Erythroblast (primary cell): ENCODE data around the gene ZCCHC9.
"Not testable (repeated sequence)": the region's sequence is repeated elsewhere in the genome, so short reads cannot be mapped to it uniquely, and the experiment has no call there.

Experiments used
- DNase-seq, 2 experiments: peaks; one replicate each; lab custom pipeline; 2025; lab: John Stamatoyannopoulos, UW
- GATA1 ChIP-seq: IDR thresholded peaks from 2 replicates; pipeline ENCODE4 v1.6.1; 2011; ENCODE audit warnings: low read depth, mild to moderate bottlenecking, control low read depth, low read length, moderate library complexity
- POLR2A ChIP-seq: IDR thresholded peaks from 2 replicates; pipeline ENCODE4 v1.6.1; 2011; ENCODE audit warnings: mild to moderate bottlenecking, low read length

The ZCCHC9 gene

DNA sequence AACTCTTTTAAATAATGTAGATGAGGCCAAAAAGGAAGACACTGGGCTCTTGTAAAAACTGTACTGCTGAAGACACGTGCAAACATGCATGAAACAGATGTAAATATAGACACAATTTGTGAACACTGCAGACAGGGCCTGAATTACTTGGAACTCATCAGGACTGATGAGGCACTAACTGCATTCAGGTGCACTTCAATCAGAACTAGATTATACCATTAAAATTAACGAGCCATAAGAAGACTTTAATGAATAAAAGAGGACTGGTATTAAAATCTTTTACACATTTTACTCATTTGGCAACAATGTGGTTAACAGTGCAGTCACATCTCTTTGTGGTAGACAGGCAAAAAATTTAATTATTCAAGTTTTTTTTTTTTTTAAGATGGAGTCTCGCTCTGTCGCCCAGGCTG, 13.4 kb upstream of the ZCCHC9 start:
- no peak for DNase-seq
- TF ChIP-seq POLR2A: no peak
- TF ChIP-seq GATA1: no peak

DNA sequence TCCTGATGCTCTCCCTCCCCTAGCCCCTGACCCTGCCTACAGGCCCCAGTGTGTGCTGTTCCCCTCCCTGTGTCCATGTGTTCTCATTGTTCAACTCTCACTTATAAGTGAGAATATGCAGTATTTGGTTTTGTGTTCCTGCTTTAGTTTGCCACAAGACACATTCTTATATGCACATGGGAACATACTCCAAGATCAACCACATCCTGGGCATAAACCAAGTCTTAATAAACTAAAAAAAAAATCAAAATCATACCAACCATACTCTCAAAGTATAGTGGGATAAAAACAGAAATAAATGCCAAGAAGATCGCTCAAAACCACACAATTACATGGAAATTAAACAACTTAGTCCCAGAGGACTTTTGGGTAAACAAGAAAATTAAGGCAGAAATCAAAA, 11.2 kb upstream of the ZCCHC9 start:
- TF ChIP-seq GATA1 (no peak), POLR2A (no peak)
- DNase-seq: no peak

DNA sequence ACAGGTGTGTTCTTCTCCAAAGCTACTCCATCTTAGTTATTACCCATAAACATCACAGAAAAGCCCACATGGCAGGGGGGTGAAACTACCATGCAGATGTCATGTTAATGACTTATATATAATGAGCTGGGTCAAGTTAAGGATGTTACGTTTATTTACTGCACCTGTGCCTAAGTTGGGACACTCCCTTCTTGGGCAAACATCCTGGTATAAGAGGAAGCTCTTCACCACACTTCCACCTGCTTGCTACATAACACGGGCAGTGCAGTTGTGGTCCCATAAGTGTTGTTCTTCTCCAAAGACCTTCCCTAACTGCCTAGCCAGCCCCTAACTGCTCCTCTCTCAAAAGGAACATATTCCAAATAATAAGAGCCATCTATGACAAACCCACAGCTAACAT, 9.3 kb upstream of the ZCCHC9 start:
- DNase-seq: no peak
- no peak for TF ChIP-seq GATA1
- no peak for TF ChIP-seq POLR2A

DNA sequence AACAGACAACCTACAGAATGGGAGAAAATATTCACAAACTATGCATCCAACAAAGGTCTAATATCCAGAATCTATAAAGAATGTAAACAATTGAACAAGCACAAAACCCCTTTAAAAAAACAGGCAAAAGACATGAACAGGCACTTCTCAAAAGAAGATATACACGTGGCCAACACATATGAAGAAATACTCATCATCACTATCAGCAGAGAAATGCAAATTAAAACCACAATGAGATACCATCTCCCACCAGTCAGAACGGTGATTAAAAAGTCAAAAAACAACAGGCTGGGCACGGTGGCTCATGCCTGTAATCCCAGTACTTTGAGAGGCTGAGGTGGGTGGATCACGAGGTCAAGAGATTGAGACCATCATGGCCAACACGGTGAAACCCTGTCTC, 7.4 kb upstream of the ZCCHC9 start:
- not testable (repeated sequence) for DNase-seq

DNA sequence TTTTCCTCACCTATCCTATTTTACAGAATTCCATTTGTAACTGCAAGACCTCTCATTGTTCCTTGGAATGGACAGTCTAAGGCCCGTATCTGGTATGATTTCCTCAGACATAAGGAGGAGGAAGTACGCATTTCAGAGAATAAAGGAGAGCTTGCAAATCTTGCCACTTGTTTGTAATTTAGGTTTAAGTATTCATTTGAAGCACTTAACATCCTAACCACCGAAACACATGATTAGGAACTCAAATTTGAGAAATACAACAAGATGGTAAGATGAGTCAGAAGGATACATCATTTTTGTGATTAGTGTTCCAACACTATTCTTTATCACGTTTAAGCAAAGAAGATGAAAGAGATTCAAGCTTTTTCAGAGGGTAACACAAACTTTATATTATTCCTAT, 3.9 kb upstream of the ZCCHC9 start:
- no peak for TF ChIP-seq POLR2A

DNA sequence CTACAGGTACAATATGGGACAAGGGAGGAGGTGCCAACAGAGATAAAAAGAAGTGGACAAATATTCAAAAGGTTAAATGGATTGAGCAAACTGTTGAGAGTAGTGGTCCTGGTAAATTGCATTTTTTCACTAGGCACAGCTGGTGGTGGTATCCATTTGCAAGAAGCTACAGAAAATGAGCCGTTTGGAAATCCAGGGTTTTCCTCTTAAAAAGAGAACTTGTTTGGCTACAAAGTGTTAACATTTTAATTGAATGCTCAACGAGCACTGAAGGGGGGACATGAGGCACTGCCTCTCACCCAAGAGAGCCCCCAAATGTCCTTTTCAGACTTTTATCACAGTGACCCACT, 491 bp upstream of the ZCCHC9 start:
- TF ChIP-seq POLR2A: no peak
- DNase-seq: peak in 1 of 2 experiments; percentile 51

More for the DNA sequence above, 3.9 kb upstream of the ZCCHC9 start:
- DNase-seq: no peak

DNA sequence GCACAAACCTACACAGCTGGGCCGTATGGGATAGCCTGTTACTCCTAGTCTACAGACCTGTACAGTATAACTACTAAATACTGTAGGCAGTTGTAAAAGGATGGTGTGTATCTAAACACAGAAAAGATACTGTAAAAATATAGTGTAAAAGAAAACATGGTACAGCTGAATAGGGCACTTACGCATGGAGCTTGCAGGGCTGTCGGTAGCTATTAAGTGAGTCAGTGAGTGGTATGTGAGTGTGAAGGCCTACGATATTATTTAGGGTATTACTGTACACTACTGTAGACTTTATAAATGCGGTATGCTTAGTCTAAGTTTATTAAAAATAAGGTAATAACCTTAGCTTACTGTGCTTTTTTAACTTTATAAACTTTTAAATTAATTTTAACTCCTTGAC, 1.2 kb downstream of the ZCCHC9 start:
- TF ChIP-seq POLR2A: no peak
- TF ChIP-seq GATA1: no peak
- DNase-seq: no peak

DNA sequence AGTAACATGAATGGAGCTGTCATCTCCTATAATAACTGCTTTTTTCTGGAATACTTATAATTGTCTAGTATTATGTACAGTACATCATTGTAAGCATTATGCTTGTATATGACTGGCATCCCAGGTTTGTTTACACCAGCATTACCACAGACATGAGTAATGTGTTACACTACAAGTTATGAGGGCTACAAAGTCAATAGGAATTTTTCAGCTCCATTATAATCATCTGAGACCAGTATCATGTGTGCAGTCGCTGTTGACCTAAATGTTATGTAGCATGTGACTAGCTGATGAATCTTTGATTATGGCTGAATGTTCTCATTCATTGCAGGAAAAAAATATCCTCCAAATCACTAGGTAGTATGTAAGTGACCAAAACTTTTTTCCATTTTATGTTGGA, 2.2 kb downstream of the ZCCHC9 start:
- DNase-seq: no peak
- no peak for TF ChIP-seq GATA1

DNA sequence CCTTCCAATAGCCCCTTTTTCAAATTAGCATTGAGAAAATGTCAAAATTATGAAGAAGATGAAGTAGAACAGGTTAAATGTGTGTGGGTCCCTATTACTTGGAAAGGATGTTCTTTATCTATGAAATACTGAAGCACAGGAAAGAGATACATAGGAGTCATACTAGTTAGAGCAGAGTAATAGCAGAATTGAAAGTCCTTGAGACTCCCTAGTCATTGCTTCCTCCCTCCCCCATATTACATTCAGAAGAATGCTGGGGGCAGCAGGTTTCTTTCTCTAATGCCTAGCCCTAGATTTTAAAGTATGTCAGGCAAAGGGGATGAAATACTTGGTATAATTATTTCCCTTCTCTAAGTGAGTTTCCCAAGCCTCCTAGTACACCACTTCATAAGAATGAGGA, 4.4 kb downstream of the ZCCHC9 start:
- no peak for TF ChIP-seq GATA1
- TF ChIP-seq POLR2A: no peak
- no peak for DNase-seq

DNA sequence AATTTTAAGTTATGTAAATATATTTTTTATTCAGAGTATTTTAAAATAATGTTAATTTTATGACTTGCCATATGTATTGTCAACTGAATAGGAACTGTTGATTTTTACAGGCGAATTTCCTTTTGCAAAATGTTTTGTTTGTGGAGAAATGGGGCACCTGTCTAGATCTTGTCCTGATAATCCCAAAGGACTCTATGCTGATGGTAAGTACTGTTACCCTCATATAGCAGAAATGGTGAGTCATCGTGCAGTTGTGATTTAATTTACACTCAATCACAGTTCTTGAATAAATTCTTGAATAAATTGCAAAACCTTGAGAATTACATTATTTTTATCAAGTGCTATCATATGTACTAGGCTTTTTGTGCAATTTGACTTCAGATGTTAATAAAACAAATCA, 7.4 kb downstream of the ZCCHC9 start:
- DNase-seq: no peak
- TF ChIP-seq GATA1 (no peak), POLR2A (no peak)

DNA sequence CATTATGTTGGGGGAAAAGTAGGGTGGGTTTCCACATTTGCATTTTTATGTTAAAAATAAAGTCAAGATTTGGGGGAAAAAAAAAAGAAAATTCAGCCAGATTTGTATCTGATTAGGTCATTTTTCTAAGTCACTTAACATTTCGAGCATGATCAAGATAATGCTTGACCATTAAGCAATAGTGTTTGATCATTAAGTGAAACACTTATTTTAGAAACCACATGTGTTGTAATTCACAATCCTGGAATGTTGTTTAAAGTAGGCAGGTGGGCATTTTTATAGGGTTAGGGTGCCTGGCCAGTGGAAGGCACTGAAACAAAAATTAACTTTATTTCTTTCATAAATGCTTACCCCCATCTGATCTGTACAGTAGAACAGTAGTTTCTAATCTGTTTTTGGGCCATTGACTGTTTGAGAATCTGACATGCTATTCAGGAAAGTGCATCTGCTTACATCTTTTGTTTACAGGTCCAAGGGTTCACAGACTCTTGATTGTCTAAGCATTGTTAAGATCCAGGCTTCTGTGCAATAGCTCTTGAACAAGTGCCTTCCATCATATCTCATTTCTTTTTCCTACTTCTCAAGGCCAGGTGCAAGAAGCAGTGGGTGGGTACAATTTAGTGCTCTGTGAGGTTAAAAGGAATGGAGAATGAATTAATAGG, 9.1 kb downstream of the ZCCHC9 start:
- TF ChIP-seq GATA1 (no peak), POLR2A (no peak)
- DNase-seq: no peak

DNA sequence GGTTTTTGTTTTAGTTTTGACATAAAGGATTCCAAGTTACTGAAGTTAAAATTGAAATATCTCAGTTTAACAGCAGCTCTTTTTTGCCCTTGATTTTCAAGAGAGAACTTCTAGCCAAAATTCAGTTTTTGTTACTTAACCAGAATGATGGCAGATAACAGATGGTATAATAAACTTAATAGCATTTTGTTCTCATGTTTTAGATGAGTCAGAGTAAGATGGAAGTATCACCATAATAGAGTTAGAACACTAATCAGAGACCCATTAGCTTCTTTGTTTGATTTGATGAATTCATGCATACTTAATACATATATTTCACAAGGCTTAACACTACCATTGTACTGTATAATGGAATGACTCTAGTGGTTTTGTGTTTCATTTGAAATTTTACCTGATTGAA, 11.9 kb downstream of the ZCCHC9 start:
- DNase-seq: no peak
- TF ChIP-seq POLR2A (no peak), GATA1 (no peak)

DNA sequence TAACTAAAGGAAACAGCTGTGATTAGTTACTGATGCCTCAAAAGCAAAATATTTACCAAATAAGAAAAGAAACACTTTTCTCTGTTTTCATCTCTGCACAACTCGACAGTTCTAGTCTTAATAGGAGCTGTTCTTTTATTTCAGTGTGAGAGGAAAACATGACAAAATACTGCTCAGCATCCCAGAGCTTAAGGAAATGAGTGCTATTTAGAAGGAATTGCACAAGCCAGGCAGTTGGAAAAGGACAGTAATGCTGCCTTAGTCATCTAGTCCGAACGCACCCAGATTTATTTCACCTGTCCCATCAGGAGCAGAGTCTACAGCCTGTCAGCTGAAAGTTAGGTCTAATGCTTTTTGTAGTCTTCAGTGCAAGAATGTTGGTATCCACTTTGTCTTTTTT, 12.3 kb downstream of the ZCCHC9 start:
- no peak for TF ChIP-seq GATA1
- no peak for TF ChIP-seq POLR2A
- DNase-seq: no peak

DNA sequence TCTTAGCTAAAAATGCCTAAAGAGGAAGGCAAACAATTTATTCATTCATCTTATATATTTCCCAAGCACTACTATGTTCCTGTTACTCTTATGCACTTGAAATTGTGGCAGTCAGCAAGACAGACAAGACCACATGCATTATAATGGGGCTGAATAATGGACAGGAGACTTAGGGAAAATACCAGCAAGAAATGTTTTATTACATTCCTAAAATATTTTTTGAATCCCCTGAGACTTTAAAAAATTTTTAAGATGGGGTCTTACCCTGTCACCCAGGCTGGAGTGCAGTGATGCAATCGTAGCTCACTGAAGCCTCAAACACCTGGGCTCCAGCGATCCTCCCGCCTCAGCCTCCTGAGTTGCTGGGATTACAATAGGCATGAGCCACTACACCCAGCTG, 13.2 kb downstream of the ZCCHC9 start:
- no peak for DNase-seq
- TF ChIP-seq POLR2A: no peak
- no peak for TF ChIP-seq GATA1

DNA sequence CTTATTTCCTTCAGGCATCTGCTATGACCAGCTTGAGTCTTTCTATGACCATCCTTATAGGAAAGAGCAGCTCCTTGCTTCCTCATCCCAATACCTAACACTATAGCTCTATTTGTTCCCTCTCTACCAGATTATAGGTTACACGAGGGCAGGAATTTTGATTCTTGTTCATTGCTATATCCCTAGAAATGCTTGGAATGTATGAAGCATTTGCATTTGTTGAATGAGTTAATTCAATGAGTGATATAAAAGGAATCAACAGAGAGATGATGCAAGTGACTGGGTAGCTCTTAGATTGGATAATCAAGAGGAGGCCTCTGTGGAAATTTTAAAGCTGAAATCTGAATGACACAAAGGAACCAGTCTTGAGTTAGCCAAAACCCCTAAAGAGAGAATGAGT, 13.9 kb downstream of the ZCCHC9 start:
- TF ChIP-seq POLR2A: no peak
- no peak for TF ChIP-seq GATA1
- no peak for DNase-seq

DNA sequence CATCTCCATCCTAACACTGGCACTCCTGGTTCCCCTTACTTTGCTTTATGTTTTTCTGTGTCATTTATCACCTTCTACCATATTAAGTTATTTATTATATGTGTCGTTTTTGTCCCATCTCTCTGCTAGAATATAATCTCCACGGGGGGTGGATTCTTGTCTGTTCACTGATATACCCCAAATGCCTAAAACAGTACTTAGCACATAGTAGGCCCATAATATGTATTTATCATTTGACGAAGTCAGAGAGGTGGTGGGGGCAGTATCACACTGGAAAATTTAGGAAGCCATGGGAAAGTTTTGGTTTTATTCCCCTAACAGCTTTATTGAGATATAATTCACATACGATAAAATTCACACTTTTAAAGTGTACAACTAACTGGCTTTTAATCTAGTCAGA, 14.4 kb downstream of the ZCCHC9 start:
- no peak for TF ChIP-seq GATA1
- no peak for TF ChIP-seq POLR2A
- DNase-seq: no peak
